ENCODE results near the gene INPP4B. TPM values are rescaled to one million over a fixed set of nuclear protein-coding genes. Genes with fewer than 3 reads are reported as not detected.

The INPP4B gene
- total RNA-seq, 2 donors from 2014 or later = 8.2 to 16.6 TPM

- ATAC-seq (no peak), DNase-seq (no peak)
- Histone ChIP-seq H3K4me3 (no peak overlapping the region), H3K27ac (no peak overlapping the region), H3K36me3 (replicated peaks in 1 of 2; ENCODE audit: insufficient read depth in 1 of 2, low read depth in 2 of 2) (no peaks in the 10 kb centered on the region), H3K9me3 (no peaks in the 10 kb centered on the region), H3K27me3 (no peaks in the 10 kb centered on the region), H3K4me1 (no peaks in the 10 kb centered on the region)
- intact Hi-C loops (cut with DNase I) = no loop called here
- 59 to 65% methylated on average over 1 of the region's 1 CpG for WGBS, 2 donors
- TF ChIP-seq CTCF (IDR thresholded peaks at IDR 0.05) (no peak), POLR2A (IDR thresholded peaks at IDR 0.05) (no peak)
These were observed 147.5 kb downstream of the INPP4B start for GRCh38 chr4:142698552-142698951.

GRCh38 chr4:142697928-142698327, 148.2 kb downstream of the INPP4B start:
- no peaks in the 10 kb centered on the region for H3K4me1 ChIP-seq
- no peak for ATAC-seq
- H3K36me3 ChIP-seq (replicated peaks in 1 of 2; ENCODE audit: insufficient read depth in 1 of 2, low read depth in 2 of 2) = no peaks in the 10 kb centered on the region
- 52 to 79% methylated on average over 1 of the region's 1 CpG for WGBS, 2 donors
- no peaks in the 10 kb centered on the region for H3K9me3 ChIP-seq
- TF ChIP-seq CTCF (IDR thresholded peaks at IDR 0.05) = no peak
- no peak for TF ChIP-seq POLR2A (IDR thresholded peaks at IDR 0.05)
- H3K27me3 ChIP-seq = no peaks in the 10 kb centered on the region
- H3K27ac ChIP-seq = no peak overlapping the region
- no peak overlapping the region for H3K4me3 ChIP-seq
- intact Hi-C loops (cut with DNase I) = no loop called here
- DNase-seq = no peak

- no peaks in the 10 kb centered on the region for H3K36me3 ChIP-seq (replicated peaks in 1 of 2; ENCODE audit: insufficient read depth in 1 of 2, low read depth in 2 of 2)
- ATAC-seq = no peak
- H3K27me3 ChIP-seq = no peaks in the 10 kb centered on the region
- no peaks in the 10 kb centered on the region for H3K4me1 ChIP-seq
- TF ChIP-seq CTCF (IDR thresholded peaks at IDR 0.05) (no peak), POLR2A (IDR thresholded peaks at IDR 0.05) (no peak)
- no peak overlapping the region for H3K27ac ChIP-seq
- no peak overlapping the region for H3K4me3 ChIP-seq
- DNase-seq = no peak
- WGBS, 2 donors = 48 to 55% methylated on average over 2 of the region's 2 CpGs
- no peaks in the 10 kb centered on the region for H3K9me3 ChIP-seq
- intact Hi-C loops (cut with DNase I) = no loop called here
These were observed 148.8 kb downstream of the INPP4B start for GRCh38 chr4:142697320-142697719.

- H3K9me3 ChIP-seq = no peaks in the 10 kb centered on the region
- DNase-seq = no peak
- no peak for TF ChIP-seq CTCF (IDR thresholded peaks at IDR 0.05)
- TF ChIP-seq POLR2A (IDR thresholded peaks at IDR 0.05) = no peak
- no peak overlapping the region for H3K4me3 ChIP-seq
- H3K27me3 ChIP-seq = no peaks in the 10 kb centered on the region
- H3K36me3 ChIP-seq (replicated peaks in 1 of 2; ENCODE audit: insufficient read depth in 1 of 2, low read depth in 2 of 2) = no peaks in the 10 kb centered on the region
- ATAC-seq = no peak
- H3K4me1 ChIP-seq = no peaks in the 10 kb centered on the region
- 62 to 85% methylated on average over 3 of the region's 3 CpGs for WGBS, 2 donors
- intact Hi-C loops (cut with DNase I) = no loop called here
- H3K27ac ChIP-seq = no peak overlapping the region
These were observed 149.6 kb downstream of the INPP4B start for GRCh38 chr4:142696334-142697122.

All from body of pancreas (tissue), 4 donors.